Measurements from ENCODE around the gene SNCA.

Gene SNCA

DNA sequence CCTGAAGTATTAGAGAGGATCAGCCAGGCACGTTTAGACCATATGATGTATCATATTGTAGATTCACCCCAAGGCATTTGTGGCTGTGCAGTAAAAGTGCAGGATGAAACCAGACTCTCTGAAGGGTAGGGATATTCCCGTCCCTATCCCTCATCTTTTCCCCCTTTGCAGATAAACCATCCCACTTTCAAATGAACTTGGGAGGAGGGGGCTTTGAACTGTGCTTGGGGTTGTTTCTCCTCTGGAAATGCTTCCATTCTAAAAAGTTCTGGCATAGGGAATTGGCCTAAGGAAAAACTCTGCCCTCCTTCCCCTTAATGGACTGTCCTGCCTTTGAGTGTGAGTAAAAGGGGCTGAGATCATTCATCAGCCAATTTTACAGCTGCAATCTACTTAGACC, 23.8 kb downstream of the SNCA start:
- no peak for DNase-seq

DNA sequence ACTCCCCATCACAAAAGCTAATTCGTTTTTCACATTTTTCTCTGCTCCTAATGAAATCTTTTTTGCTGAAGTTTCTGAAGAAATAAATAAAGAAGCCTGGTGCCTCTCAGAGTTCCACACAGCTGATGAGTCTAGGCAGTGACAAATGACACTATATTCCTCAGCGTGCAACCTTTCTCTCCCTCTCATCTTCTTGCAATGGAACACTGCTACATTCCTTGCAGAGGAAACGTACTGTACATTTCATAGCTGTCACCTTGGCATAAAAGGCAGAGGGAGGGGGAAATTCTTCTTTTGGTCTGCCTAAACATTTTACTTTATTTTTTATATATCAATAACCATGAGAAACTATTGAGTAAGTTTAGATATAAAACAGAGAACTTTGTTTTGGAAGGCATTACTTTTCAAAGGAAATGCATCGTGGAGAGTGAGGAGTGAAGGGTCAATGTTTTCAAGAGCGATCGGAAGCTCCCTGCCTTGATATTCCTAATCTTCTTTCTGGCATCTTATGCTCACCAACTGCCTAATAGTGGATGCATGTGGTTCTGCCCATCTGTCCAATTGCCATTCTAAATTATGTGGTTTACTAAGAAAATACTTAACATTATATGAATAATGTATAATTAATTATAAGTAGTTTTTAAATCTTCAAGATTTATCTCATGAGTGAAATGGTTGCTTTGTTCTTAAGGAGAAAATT, 29.4 kb downstream of the SNCA start:
- DNase-seq = no peak

DNA sequence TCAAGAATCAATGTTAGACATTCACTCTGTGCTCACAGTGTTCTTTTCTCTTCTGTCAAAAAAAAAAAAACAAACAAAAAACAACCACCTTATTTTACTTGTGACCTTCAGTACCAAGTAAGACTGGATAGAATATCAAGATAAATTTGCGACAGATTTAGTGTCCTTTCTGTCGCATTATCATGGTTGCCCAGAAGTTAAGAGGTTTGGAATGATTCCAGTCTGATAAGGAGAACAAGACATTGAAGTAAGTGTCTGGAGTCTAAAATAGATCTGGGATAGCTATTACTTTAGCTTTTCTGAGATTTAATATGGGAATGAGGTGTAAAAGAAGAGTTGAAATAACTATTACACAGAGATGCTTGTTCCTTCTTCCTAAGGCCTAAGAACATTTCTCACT, 31.7 kb downstream of the SNCA start:
- DNase-seq = no peak

DNA sequence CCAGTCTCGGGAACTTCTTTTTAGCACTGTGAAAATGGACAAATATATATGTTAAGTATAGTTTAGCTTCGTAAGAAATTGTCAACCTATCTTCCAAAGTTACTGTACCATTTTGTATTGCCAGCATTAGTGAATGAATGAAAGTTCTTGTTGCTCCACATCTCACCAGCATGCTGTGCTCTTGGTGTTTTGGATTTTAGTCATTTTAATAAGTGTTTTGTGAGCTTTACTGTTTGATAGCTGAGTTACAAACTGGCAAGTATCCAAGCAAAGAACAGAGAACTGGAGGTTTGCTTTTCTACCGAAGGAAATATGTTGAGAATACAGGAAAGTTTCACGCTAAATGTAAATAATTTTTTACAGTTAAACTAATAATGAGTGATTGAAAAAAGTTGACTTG, 33.0 kb downstream of the SNCA start:
- no peak for DNase-seq

DNA sequence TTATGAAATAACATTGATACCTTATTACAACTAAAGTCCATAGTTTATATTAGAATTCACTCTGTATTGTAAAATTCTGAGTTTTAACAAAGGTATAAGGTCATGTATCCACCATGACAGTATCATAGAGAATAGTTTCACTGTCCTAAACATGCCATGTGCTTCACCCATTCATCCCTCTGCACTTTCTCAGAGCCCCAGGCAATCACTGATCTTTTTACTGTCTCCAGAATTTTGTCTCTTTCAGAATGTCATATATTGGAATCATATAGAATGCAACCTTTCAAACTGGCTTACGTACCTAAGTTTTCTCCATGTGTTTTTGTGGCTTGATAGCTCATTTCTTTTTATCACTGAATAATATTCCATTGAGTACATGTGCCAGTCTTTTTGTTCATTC, 33.9 kb downstream of the SNCA start:
- DNase-seq = no peak

DNA sequence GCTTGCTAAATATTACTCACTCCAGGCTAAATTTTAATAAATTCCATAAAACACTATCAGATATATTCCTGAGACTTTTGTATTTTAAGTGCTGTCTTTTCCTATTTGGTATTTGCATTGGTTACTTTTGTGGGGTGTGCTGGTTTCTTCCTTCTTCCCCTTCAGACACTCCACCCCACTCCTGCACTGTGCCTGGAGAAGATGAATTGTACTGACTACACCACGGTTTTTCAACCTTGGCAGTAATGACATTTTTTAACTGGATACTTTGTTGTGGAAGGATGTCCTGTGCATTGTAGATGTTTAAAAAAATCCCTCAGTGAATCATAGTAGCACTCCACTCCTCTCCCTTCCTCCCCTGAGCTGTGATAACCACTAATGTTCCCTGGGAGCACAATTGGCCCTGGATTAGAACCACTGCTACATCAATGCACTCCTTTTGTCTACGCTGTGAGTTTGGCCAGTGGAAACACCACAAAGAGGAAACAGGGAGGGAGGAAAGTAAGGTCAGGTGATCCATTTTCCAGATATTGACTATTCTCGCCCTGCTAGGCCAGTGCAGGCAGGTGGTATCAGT, 36.3 kb downstream of the SNCA start:
- DNase-seq = no peak

DNA sequence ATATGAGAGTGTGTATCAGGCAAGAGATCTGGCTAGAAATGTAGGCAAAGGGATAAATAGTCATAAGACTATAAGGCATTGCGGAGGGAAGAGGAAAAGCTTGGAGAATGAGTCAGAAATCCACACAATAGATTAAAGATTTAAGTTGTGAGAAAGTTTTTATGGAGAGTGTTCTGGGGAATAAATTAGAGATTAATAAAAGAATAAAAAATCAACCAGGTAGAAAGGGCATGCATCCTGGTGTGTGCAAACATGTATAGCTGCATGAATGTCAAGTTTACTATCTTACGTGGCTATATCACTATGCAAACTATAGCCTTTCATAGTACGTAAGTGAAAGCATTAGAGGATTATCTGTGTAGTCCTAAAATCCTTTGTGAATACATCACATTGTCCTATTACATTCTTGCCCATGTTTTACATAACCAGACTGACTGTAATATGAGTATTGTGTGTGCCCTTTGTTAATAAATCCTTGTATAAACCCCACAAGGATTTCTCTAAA, 36.9 kb downstream of the SNCA start:
- DNase-seq = no peak

DNA sequence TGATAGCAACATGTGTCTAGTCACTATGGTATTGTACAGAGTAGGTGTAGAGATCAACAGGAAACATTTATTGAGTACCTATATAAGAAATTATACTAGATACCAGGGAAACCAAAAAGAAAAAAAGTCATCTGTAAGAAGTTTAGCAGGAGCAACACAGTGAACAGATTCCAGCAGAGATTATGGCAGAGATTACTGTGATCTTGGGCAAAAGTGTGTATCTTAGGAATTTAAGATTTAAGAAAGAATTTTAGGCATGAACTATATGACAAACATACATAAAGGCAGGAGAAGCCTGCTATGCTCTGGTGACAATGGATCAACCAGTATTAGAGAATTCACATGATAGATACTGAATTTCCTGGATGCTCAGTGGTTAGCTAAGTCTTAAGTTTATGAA, 37.9 kb downstream of the SNCA start:
- DNase-seq = no peak

DNA sequence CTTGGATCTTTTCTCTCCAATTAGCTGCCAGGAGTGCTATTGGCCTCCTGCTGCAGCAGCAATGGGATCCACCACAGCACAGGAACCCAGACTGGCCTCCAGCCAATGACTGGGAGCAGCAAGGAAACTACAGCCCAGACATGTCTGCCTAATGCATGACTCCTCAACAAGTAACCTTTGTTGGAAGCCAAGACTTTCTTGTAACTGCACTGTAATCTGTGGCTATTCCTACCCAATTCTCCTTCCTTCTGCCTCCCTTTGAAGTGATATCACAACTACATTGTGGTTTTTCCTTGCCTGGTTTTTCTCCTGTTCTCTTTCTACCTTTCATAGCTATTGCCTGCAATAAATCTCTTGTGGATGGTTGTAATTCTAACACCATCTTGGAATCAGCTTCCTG, 39.8 kb downstream of the SNCA start:
- no peak for DNase-seq

DNA sequence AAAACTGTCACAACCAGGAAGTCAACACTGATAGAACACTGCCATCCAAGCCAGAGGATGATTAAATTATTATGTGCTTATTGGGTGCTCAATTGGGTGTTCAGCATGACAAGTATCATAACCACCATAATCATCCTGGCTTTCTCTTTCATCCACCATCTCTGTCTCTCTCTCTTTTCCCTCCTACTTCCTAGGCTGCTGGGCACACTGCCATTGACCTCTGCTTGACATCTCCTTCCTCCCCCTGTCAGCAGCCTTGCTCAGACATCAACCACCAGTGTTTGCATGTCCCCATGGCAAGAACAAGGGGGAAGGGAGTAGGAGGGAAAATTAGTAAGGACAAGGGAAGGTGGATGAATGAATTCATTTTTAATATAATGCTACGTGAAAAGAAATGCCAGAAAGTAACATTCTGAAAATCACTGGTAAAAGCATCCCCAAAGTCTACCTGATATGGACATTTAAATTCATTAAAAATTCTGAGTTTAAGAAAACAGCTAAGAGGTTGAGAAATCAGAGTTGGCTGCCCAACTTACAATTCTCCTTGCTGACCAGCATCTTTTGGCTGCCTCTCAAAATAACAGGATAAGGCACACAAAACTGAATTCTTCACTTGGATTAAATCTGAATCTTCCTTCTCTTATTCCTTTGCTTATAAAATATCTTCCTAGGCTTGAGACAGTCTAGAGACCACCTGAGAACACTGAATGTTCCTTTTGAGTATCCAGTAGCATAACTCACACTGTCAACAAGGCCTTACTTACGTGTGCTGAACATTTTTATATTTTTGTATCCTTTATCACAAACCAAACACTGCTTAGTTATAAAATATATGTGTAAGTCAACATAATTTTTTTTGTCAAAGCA, 48.5 kb downstream of the SNCA start:
- DNase-seq = no peak

DNA sequence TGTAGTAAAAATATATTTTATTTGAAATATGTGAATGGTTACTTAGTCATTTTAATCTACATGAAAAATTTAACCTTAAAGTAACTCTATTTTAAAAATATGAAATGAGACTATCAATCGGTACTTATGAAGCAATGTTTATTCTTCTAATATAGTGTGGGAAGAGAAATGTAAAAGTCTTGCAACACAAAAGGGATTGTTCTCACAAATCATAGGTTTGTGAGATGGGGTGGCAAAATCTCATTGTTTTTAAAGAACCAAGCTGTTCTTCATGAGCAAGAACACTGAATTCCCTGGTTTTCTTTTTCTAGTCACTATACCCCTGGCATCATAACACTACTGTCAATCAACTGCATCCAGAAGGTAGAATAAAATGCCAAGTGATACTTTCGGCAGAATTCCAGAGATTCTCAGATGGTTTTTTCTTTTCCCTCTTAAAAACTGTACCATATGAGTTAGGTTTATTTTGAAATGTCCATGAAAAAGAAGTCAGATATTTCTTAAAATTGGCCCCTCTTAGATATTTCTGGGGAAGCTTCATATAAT, 52.2 kb downstream of the SNCA start:
- no peak for DNase-seq

DNA sequence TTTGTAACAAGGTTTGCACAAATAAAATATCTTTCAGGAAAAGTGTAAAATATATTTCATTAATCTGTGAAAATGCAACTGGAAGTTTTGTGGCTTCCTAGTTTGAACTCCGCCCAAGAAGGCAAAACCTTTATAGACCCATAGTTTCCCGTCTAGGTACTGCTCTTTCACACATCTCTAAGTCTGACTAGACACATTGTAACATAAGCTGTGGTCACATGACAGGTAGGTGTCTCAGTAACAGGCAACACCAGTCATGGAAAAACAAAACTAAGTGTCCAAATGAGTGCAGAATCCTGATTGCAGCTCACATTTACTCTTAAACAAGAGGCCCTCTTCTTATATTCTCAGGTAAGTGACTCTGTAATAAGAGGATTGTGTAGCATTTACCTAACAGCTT, 55.6 kb downstream of the SNCA start:
- DNase-seq = no peak

DNA sequence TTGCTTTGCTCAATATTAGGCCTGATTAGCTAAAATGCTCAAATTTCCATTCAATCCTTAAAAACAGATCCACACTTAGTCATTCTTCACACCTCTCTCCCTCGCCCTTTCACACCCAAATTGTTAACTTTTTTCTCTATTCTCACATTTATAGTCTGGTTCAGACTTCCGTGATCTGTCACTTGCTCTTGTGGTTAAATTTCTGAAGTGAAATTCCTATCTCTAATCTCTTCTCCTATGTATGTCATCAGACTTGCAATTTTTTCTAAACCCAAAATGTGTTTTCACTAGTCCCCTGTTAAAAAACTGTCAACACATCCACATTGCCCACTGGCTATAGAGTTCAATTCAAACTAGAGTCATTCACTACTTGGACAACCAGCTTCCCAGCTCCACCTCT, 63.2 kb downstream of the SNCA start:
- no peak for DNase-seq

DNA sequence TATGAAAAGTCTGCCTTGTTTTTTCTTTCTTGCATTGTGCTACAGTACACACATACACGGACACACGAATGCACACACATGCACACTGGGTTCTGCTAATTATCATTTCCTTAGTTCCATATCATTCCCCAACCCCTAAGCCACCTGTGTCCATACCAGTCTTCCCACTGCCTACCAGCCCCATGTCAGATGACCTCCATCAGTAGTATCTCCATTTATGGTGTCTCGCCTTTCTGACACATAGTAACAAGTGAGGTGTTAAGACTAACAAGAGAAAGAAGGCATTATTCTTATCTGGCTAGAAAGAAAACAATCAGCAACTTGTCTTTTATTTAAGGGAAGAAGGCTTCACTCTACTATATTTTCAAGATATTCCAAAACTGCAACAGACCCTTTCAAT, 67.1 kb downstream of the SNCA start:
- DNase-seq = no peak

DNA sequence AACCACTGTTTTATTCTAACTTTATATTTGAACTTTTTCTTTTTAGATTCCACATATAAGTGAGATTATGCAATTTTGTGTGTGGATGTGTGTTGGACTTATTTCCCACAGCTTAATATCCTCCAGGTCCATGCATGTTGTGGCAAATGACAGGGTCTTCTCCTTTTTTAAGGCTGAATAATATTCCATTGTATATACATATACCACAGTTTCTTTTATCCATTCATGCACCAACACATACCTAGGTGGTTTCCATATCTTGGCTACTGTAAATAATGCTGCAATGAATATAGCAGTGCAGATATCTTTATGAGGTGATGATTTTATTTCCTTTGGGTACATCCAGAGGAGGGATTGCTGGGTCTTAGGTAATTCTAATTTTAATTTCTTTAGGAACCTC, 69.0 kb downstream of the SNCA start:
- DNase-seq = no peak

DNA sequence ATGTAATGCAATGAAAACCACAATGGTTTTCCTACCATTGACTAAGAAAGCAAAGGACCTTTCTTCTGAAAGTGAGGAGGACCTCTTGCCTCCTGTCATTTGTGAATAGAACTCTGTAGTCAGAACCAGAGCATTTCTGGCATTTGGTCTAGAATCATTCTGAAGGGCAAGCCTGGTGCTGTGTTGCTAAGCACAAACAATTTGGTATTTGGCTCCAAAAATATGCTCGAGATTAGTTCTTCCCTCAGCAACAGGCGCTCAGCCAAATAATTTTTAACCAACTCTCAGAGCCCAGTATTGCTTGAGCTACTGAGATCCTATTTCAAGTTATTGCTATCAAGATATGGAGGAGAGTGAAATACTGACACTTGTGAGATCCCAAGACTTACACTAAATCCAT, 71.0 kb downstream of the SNCA start:
- no peak for DNase-seq

DNA sequence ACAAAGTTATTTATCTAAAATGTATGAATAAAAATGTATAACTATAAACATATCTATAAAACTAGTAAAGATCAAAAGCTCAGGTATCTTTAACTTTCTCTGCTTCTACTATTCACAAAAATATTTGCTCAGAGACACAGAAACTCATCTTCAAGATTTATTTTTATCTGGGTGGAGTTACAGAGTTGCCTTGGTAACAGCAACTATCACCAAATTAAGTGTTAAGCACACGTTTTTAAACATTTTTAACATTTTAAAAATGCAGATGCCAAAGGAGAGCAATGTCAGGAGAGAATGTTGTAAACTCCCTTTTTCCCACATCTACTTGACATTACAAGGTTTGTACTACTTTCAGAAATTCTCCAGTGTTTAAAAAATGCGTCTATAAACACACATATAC, 71.4 kb downstream of the SNCA start:
- no peak for DNase-seq

DNA sequence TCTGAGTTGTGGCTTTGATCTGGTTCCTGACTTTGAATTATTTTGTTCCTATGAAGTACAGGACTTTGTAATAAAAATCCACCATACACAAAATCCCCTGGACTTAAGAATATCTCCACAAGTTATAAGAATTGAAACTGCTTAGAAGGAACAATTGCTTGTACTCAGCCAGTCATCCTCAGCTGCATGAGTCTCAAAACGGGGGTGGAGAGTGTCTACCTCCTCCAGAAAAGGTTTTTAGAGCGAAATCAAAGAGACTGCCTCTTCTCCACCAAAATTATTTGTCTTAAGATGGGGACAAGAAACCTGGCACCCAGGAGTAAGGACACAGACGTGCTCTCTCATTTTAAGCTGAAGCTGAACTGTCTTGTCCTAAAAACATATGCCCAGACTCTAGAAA, 74.7 kb downstream of the SNCA start:
- no peak for DNase-seq

DNA sequence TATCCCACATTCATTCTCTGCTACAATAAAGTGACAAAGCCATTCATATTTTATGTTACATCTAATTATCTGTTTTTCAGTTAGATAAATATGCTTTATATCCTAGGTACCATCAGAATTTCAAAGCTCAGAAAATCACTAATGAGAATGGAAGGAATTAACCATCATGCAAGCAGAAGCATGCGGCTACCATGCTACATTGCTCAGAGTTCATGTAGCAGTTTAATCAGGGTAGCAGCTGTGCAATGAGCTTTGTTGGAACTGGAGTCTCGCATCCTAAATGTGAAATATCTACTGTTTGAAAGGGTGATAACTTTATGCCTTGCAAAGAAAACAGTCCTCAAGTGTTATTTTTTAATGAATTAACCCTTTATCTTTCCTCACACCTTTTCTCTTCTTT, 77.5 kb downstream of the SNCA start:
- DNase-seq = no peak

DNA sequence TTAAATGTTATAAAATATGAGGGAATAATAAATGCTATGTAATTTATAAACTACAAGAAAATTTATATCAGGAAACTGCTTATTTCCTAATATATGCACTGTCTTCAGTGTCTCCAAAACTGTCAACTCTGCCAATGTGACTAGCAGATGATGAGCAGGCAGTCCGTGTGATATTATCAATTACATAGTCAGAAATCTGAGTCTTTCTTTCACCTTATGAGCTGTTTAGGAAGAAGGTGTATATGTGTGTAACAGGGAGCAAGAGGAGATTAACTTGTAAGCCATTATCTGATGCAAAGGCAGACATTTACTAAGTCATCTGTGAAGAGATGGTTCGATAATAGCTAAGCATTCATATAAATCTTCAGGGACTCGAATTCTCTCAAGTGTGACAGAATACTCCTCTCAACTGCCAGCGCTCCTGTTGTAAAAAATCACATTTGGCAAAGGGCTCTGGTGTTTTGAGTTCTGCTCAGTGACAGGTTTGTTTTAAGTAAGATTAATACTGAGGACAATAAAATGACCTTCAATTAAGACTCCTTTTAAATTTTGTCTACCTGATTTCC, 79.7 kb downstream of the SNCA start:
- no peak for DNase-seq

DNA sequence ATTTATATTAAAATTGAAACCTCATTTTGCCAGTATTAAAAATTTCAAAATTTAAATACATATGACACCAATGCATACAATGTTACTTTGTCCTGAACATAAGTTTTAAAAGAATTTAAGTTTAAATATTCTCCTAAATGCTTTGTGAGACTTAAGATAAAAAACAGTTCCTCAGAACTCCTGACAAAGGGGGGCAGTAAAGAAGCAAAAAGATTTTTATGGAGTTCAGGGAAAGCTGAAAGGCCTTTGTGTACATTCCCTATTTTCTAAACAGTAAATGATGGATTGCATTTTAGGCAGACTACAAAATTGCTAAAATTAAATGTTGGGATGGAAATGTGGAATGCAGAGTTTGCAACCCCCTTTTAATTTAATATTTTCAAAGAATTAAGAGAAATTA, 81.7 kb downstream of the SNCA start:
- no peak for DNase-seq

DNA sequence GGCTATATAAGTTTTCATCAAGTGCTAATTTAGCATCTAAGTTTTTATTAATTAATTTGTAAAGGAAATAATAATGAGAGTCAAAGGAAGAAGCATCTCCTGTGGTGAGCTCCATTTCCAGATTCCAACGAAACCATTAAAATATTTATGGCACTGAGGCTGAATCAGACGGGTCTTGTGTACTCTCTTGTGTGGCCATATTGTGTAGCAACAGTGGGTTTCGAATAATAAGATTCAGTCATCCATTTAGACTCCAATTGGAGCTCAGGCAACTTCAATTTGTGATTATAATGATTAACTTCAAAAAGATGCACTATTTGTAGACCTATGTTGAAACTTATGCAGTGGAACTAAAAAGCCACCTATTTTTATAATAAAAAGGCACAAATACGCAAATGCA, 82.4 kb downstream of the SNCA start:
- no peak for DNase-seq

DNA sequence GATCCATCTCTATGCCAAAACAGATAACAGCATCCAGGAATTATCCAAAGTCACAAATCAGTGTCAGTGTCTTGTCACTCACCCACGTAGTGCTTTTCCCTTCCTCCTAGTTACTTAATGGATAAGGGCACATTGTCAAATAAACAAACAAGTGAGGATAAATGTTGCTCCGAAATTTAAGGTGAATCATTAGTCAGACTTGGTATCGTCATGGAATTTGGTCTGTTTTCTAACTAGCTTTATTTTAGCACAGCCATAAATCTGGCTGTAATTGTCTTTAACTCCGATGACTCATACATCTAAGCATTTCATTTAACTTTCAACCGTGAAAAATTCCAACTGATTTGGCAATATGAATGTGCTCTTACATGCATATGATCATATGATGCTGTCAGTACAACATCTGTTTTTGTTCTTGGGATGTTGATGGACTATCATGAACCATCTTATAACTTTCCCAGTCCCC, 83.3 kb downstream of the SNCA start:
- no peak for DNase-seq
